CD1c-positive myeloid dendritic cell (primary cell): ENCODE results near the gene PTPRN2.
"Not testable (repeated sequence)": the region's sequence is repeated elsewhere in the genome, so short reads cannot be mapped to it uniquely, and the experiment has no call there.

Experiments used
- DNase-seq: peaks from one replicate; pipeline ENCODE4 v3.0.0-alpha.2; 2016; ENCODE audit errors: extremely low spot score

The PTPRN2 gene

GRCh38 chr7:158587162-158588084 is at the start of gene PTPRN2:
TSS of gene PTPRN2 (minus strand) at chr7:158587823.
- peak; percentile 74 for DNase-seq

DNA sequence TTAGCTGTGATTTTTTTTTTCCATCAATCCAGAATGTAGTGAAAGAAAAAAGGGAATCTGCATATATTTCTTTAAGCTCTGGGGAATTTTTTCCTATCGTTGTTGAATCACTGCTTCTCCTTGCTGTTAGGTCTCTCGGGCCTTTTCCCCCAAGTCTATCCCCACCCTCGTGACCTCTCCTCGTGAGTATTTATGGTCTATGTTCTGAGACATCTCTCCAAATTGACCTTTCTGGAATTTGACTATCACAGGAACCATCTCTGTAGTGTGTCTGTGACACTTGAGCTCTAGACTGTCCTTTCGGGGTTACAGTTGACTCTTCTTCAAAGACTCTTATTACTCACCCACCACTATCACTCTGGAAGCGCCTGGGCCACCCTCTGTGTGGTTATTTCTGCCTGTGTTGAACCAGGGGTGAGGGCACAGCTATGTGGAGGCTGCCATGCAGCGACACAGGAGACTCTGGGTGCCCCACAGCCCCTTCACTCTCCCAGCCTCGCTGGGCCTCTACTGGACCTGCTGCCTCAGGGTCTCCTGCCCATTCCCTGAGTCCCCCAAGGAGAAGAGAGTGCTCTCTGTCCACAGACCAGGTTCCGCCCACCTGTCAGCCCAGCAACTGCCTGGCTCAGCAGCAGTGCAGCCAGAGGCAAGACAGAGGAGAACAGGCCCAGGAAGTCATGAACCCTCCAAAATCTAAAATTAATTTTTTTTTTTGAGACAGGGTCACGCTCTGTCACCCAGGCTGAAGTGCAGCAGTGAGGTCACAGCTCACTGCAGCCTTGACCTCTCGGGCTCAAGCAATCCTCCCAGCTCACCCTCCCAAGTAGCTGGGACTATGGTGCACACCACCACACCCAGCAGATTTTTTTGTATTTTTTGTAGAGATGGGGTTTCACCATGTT is 45.7 kb upstream of the PTPRN2 start:
- no peak for DNase-seq

GRCh38 chr7:158631574-158632195 is 44.1 kb upstream of the PTPRN2 start:
- no peak for DNase-seq

- DNase-seq: not testable (repeated sequence)
Observed at GRCh38 chr7:158626289-158626688, 38.7 kb upstream of the PTPRN2 start.

- no peak for DNase-seq
Observed at GRCh38 chr7:158623241-158623640, 35.6 kb upstream of the PTPRN2 start.

GRCh38 chr7:158620839-158621441 is 33.3 kb upstream of the PTPRN2 start:
- DNase-seq: no peak

DNA sequence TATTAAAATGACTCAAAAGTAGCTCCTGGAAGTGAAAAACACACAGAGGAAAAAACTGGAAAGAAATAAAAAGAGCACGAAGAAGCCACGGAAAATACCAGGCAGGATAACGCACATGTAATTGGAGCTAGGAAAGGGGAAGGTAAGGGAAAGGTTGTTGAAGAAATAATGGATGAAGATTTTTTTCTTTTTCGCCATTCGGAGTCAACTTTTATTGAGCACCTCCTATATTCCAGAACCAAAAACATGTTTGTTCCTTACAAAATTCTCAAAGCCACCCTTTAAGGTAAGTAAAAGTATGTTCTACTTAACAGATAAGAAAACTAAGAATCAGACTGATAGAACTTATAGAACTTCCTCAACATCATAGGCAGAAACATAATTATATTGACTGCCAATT is 32.8 kb upstream of the PTPRN2 start:
- DNase-seq: no peak

GRCh38 chr7:158618745-158619140 is 31.1 kb upstream of the PTPRN2 start:
- no peak for DNase-seq

DNA sequence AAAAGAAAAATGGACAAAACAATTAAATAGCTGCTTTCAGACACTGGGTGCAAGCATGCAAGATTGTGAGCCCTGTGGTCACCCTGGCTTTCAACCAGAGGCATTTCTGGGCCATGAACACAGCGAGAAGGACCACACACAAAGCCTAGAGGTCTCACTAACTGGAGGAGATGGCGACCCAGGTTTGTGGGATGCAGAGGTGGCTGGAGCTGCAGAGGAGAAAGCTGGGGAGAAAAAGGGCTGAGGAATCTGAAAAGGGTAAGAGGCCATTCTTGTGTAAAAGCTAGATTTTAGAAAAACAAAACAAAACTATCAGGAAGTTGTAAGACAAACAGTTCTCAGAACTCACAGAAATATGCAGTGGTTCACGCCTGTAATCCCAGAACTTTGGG is 30.1 kb upstream of the PTPRN2 start:
- no peak for DNase-seq

GRCh38 chr7:158616050-158616449 is 28.4 kb upstream of the PTPRN2 start:
- DNase-seq: no peak

GRCh38 chr7:158614700-158615099 is 27.1 kb upstream of the PTPRN2 start:
- DNase-seq: no peak

DNA sequence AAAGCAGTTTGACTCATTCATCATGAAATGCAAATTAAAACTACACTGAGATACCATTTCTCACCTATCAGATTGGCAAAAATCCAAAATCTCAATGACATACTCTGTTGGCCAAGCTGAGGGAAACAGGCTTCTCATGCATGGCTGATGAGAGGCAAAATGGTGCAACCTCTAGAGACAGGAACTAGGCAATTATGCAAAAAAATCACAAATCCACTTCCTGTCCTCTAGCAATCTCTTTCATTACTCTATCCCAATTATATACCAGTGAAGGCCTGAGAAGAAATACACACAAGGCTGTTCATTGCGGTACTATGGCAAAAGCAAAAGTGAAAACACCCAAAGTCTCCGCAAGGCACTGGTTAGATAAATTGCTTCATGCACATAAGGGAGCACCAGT is 25.9 kb upstream of the PTPRN2 start:
- DNase-seq: no peak

- DNase-seq: no peak
Observed at GRCh38 chr7:158612546-158612945, 24.9 kb upstream of the PTPRN2 start.

DNA sequence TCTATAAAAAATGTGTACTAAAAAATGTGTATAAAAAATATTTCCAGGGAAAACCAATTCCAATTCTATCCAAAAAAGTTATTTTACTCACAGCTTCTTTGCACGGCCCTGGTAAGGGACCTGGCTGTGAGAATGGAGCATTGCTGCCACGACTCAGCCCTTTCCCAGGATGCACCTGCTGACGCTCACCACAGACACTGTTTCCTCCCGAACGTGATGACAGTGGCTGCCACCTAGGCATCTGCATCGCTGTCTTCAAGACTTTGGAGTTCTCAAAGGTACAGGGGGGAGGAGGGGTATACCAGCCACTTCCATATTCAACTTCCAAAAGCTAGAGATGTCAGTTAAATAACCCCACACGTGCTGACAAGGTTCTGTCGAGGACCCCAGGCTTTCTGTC is 23.9 kb upstream of the PTPRN2 start:
- no peak for DNase-seq

DNA sequence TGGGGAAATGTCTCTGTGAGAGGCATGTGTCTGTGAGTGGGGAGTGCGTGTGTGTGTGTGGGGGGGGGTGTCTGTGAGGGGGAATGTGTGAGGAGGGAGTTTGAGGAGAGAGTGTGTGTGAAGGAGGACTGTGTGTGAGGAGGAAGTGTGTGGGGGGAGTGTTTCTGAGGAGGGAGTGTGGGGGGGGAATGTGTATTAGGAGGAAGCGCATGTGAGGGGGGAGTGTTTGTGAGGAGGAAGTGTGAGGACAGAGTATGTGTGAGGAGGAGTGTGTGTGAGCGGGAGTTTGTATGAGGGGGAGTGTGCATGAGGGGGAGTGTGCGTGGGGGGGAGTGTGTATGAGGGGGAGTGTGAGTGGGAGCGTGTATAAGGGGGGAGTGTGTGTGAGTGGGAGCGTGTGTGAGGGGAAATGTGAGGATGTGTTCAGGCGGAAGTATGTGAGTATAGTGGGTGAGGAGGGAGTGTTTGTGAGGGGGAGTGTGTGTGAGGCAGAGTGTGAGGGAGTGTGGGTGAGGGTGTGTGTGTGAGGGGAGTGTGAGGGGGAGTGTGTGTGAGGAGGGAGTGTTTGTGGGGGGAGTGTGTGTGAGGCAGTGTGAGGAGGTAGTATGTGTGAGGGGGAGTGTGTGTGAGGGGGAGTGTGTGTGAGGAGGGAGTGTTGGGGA is 21.8 kb upstream of the PTPRN2 start:
- DNase-seq: no peak

DNA sequence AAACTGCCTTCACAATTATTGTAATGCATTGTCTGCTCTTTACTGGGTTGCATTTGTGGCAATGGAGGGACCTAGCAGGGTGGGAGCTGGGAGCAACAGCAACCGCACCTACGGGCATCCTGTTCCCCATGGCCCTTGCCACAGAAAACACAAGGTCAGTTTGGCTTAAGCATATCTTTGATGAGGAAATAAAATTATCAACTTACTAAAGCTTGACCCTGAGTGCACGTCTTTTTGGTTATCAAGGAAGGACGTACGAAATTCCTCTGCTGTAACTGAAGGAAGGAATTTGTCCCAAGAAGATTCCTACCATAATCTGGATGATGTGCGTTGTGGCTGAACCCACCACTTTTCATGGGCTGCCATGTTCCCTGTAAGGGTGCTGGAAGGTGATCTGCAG is 19.9 kb upstream of the PTPRN2 start:
- no peak for DNase-seq

- no peak for DNase-seq
Observed at GRCh38 chr7:158606671-158607424, 19.2 kb upstream of the PTPRN2 start.

DNA sequence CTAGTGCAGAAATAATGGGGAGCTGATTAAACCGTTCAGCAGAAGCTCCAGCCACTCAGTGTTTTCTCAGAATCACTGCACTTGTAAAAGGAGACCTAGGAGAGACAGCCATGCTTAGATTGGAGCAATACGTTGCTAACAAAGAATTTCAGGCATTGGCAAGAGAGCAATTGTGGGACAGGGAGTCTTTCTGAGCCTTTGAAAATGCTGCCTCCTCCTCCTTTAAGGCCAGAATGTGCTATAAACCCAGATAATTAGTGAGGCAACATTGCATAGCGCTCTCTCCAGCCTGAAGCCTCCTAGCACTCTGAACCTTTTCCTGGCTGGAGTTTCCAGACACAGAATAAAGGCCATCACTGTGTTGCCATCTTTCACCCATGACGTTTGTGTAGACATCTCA is 18.5 kb upstream of the PTPRN2 start:
- no peak for DNase-seq

DNA sequence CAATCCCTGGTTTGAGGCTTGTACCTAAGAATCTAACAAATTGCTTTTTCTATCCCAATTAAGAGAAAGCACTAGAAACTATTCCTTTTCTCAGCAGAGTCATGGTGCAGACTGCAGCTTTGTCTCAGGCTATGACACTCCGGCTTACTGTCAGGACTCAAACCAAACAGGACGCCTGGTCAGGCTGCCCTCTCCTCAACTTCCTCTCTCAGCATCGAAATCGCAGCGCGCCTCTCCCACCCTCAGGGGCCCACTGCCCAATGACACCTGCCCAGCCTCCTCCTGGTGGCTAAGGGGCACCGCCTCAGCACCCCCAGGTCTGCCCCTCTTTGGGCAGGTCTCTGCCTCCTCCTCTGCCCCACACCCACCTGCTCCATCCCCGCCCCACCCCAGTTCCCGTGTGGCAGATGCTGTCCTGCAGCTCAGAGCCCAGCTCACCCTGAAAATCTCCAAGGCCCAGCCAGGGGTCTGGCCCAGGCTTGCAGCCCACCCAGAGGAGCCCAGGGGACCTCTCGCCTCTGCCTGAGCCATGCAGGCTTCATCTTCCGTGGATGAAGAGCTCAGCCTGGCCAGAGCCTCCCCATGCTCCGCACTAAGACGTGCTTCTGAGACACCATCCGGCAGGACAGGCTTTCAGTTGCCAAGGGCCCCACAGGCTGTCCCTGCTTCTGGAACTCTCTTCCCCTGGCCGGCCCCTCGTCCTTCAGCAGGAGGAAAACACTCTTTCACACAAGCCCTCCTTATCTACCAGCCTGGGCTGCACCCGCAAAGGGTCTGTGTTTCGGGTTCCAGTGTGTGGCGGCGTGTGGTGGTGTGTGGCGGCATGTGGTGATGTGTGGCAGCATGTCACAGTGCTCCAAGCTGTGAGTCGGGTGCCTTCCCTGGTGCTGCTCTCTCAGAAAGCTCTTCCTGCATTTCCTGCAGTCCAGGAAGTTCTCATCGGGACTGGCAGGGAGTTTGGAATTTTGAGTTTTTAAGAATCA is 16.4 kb upstream of the PTPRN2 start:
- no peak for DNase-seq
